Heart left ventricle (tissue), 13 donors: ENCODE data around the gene HSPA4.

Source experiments
- CTCF ChIP-seq, 12 donors: fragments of 200-600 bp; sonication (generic) in 4 of 12; IDR thresholded peaks; one replicate each; pipeline versions ENCODE4 v1.5.0 to v1.8.0; 2018 to 2022; ENCODE audit warnings: antibody characterized with exemption in 12 of 12, mild to moderate bottlenecking in 5 of 12
- POLR2A ChIP-seq, 2 donors: fragments of 450-650 bp; IDR thresholded peaks; one replicate each; pipeline ENCODE4 v1.6.1; 2017; ENCODE audit warnings: antibody characterized with exemption in 2 of 2, mild to moderate bottlenecking in 2 of 2, moderate library complexity in 2 of 2
- donor health status: ischemic (EF 13 %, LVEDD 7.1; RV severe dilation, severe dysfunction).
- donor health status: DM: no; HTN: yes; CAD: no.
- donor health status: DM: no; HTN: no; CAD: no.
- donor health status: ischemic (EF 25% LVEDD 6.9; RV normal size, moderate dysfunction).
- donor health status: ischemic (EF 25% LVEDD 5.7; RV mildly dilated, moderate dysfunction).
- donor health status: ischemic (EF 35%, LVEDD 5.7; RV mildly dilated, moderate dysfunction).
- donor health status: nonischemic (EF 11% LVEDD 7.7; RV severe dilation, severe dysfunction).
- donor health status: DM: yes; HTN: yes; CAD: no.
- donor health status: PGD.
- donor health status: ischemic (EF 29% LVEDD 5.4; RV normal size, mild dysfunction).
- donor health status: nonischemic (EF 23%, LVEDD 6.1; RV moderate dilation, normal function).

- TF ChIP-seq CTCF (IDR thresholded peaks at IDR 0.05) = no peak
- TF ChIP-seq POLR2A (IDR thresholded peaks at IDR 0.05) = no peak
Observed at GRCh38 chr5:133030343-133031005, 21.3 kb upstream of the HSPA4 start.
